ENCODE results near the gene BIN2. TPM values are rescaled to one million over a fixed set of nuclear protein-coding genes. Genes with fewer than 3 reads are reported as not detected.

BIN2 gene
- 1 to 10 TPM; 2.3 to 7.6 (median 6.2) TPM for total RNA-seq

DNA sequence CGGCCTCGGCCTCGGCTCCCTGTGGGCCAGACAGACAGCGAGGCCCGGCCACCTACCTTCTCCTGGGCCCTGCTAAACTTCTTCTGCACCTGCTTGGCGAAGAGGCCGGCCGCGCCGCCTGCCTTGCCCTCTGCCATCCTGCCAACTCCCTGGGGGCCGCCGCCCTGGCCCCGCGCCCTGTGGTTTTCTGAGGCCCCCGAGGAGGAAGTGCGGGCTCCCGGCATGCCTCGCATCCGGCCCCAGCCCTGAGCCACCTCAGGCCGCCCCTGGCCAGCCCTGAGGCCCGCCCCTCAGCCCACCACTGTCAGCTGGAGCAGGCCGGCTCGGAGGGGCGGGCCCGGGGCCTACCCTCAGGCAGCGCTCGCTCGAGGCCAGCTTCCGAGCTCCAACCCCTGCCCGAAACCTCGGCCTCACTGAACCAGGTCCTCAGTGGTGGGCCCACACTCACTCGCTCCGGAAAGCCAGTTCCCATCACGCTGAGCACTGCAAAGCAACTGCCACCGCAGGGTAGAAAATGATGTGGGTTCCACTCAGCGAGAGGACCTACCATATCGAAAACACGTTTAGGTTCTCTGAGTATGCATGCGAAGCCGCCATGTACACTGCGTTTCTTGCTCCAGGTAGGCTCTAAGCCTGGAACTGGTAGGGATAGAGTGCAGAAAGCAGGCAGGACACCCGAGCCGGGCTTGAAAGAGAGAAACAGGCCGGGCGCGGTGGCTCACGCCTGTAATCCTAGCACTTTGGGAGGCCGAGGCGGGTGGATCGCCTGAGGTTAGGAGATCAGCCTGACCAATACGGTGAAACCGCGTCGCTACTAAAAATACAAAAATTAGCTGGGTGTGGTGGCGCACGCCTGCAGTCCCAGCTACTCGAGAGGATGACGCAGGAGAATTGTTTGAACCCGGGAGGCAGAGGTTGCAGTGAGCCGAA, at the start of gene BIN2:
BIN2 (minus strand) TSS at position 209 of the 930 bp plus-strand sequence; CDS start at position 137, 72 bp downstream.
- TF ChIP-seq CTCF (IDR thresholded peaks at IDR 0.05), result no peak
- no peak for TF ChIP-seq POLR2AphosphoS5 (IDR thresholded peaks at IDR 0.05)
- TF ChIP-seq POLR2A (IDR thresholded peaks at IDR 0.05), result no peak
- H3K4me3 ChIP-seq, result peak within 1 kb of the TSS; percentile 24 to 46 (median 31)
- no peaks in the 10 kb centered on the region for H3K9me3 ChIP-seq
- peak within 1 kb of the TSS; percentile 58 to 68 for H3K27ac ChIP-seq
- no peak for DNase-seq (ENCODE audit: low spot score in 2 of 2)
- intact Hi-C loops (cut with DNase I; ENCODE audit: low total_unique reads), result no loop called here
- H3K27me3 ChIP-seq, result no peaks in the 10 kb centered on the region
- H3K4me1 ChIP-seq, result no peaks in the 10 kb centered on the region
- H3K36me3 ChIP-seq, result no peaks in the 10 kb centered on the region

- H3K27ac ChIP-seq, result no peak overlapping the region
- TF ChIP-seq POLR2A (IDR thresholded peaks at IDR 0.05) (no peak), CTCF (IDR thresholded peaks at IDR 0.05) (no peak), POLR2AphosphoS5 (IDR thresholded peaks at IDR 0.05) (no peak)
- H3K27me3 ChIP-seq, result no peaks in the 10 kb centered on the region
- intact Hi-C loops (cut with DNase I; ENCODE audit: low total_unique reads), result no loop called here
- no peaks in the 10 kb centered on the region for H3K36me3 ChIP-seq
- no peak for DNase-seq (ENCODE audit: low spot score in 2 of 2)
- no peaks in the 10 kb centered on the region for H3K4me1 ChIP-seq
- no peaks in the 10 kb centered on the region for H3K9me3 ChIP-seq
- no peak overlapping the region for H3K4me3 ChIP-seq
Observed at GRCh38 chr12:51373187-51373586, 49.2 kb upstream of the BIN2 start.

- Histone ChIP-seq H3K27me3 (no peaks in the 10 kb centered on the region), H3K4me1 (no peaks in the 10 kb centered on the region), H3K4me3 (no peak overlapping the region), H3K36me3 (no peaks in the 10 kb centered on the region), H3K9me3 (no peaks in the 10 kb centered on the region), H3K27ac (peak overlapping the region; percentile 69 to 86)
- TF ChIP-seq POLR2AphosphoS5 (IDR thresholded peaks at IDR 0.05) (no peak), CTCF (IDR thresholded peaks at IDR 0.05) (no peak), POLR2A (IDR thresholded peaks at IDR 0.05) (no peak)
- no peak for DNase-seq (ENCODE audit: low spot score in 2 of 2)
- intact Hi-C loops (cut with DNase I; ENCODE audit: low total_unique reads), result loop anchor here (1.0 kb wide), 1 partner anchor 27 kb away; no protein-coding TSS in a partner anchor
Observed at GRCh38 chr12:51372021-51372420, 48.0 kb upstream of the BIN2 start.

GRCh38 chr12:51371295-51371953, 47.5 kb upstream of the BIN2 start:
- Histone ChIP-seq H3K27ac (peak overlapping the region; percentile 69 to 86), H3K4me3 (no peak overlapping the region), H3K27me3 (no peaks in the 10 kb centered on the region), H3K9me3 (no peaks in the 10 kb centered on the region), H3K36me3 (no peaks in the 10 kb centered on the region), H3K4me1 (no peaks in the 10 kb centered on the region)
- intact Hi-C loops (cut with DNase I; ENCODE audit: low total_unique reads), result no loop called here
- TF ChIP-seq POLR2AphosphoS5 (IDR thresholded peaks at IDR 0.05) (no peak), POLR2A (IDR thresholded peaks at IDR 0.05) (no peak), CTCF (IDR thresholded peaks at IDR 0.05) (no peak)
- DNase-seq (ENCODE audit: low spot score in 2 of 2), result peak in 1 of 2 donors; percentile 77

GRCh38 chr12:51370667-51371066, 46.7 kb upstream of the BIN2 start:
- Histone ChIP-seq H3K9me3 (no peaks in the 10 kb centered on the region), H3K4me3 (no peak overlapping the region), H3K4me1 (no peaks in the 10 kb centered on the region), H3K36me3 (no peaks in the 10 kb centered on the region), H3K27ac (no peak overlapping the region), H3K27me3 (no peaks in the 10 kb centered on the region)
- intact Hi-C loops (cut with DNase I; ENCODE audit: low total_unique reads), result no loop called here
- no peak for TF ChIP-seq CTCF (IDR thresholded peaks at IDR 0.05)
- DNase-seq (ENCODE audit: low spot score in 2 of 2), result no peak
